Neural progenitor cell (in vitro differentiated cells): Measurements from ENCODE around the gene PYDC2.

ENCODE experiments used
- CTCF ChIP-seq: fragments of 200-600 bp; sonication (generic); IDR thresholded peaks from 2 replicates; pipeline ENCODE4 v1.5.1; 2017; ENCODE audit warnings: antibody characterized with exemption, mild to moderate bottlenecking
- EZH2 ChIP-seq: fragments of 200-600 bp; sonication (generic); IDR thresholded peaks from 2 replicates; pipeline ENCODE4 v1.6.1; 2017; ENCODE audit warnings: antibody characterized with exemption, mild to moderate bottlenecking, moderate library complexity
- EZH2phosphoT487 ChIP-seq: fragments of 200-600 bp; sonication (generic); IDR thresholded peaks from 2 replicates; pipeline ENCODE4 v1.6.1; 2017; ENCODE audit warnings: antibody characterized with exemption

GRCh38 chr3:191484461-191484860 lies 23.5 kb downstream of the PYDC2 start:
- TF ChIP-seq EZH2: no peak
- TF ChIP-seq EZH2phosphoT487: no peak
- no peak for TF ChIP-seq CTCF
